ENCODE measurements around the gene DGCR2.

DNA sequence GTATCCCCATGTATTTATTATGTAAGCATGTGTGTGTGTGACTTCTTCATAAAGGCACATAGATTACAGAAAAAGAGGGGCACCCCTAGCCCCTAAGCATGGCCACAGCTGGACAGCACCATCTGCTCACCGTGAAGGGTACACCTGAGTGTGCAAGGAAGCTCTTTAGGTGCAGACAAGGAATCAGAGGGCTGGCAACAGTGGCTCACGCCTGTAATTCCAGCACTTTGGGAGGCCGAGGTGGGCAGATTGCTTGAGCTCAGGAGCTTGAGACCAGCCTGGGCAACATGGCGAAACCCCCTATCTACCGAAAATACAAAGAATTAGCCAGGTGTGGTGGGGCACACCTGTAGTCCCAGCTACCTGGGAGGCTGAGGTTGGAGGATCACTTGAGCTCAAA is 56.3 kb downstream of the DGCR2 start:
- TF ChIP-seq, protein P1, sequence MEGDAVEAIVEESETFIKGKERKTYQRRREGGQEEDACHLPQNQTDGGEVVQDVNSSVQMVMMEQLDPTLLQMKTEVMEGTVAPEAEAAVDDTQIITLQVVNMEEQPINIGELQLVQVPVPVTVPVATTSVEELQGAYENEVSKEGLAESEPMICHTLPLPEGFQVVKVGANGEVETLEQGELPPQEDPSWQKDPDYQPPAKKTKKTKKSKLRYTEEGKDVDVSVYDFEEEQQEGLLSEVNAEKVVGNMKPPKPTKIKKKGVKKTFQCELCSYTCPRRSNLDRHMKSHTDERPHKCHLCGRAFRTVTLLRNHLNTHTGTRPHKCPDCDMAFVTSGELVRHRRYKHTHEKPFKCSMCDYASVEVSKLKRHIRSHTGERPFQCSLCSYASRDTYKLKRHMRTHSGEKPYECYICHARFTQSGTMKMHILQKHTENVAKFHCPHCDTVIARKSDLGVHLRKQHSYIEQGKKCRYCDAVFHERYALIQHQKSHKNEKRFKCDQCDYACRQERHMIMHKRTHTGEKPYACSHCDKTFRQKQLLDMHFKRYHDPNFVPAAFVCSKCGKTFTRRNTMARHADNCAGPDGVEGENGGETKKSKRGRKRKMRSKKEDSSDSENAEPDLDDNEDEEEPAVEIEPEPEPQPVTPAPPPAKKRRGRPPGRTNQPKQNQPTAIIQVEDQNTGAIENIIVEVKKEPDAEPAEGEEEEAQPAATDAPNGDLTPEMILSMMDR (IDR thresholded peaks at IDR 0.05) = no peak
- no peak for TF ChIP-seq POLR2A (IDR thresholded peaks at IDR 0.05)
